Measurements from ENCODE around the gene SERP2.

- TF ChIP-seq EZH2 (IDR thresholded peaks at IDR 0.05; ENCODE audit: borderline replicate concordance, insufficient read depth, low read length, poor library complexity, severe bottlenecking), result no peak
- TF ChIP-seq REST (IDR thresholded peaks at IDR 0.05; ENCODE audit: borderline replicate concordance), result no peak
- TF ChIP-seq, protein P1, sequence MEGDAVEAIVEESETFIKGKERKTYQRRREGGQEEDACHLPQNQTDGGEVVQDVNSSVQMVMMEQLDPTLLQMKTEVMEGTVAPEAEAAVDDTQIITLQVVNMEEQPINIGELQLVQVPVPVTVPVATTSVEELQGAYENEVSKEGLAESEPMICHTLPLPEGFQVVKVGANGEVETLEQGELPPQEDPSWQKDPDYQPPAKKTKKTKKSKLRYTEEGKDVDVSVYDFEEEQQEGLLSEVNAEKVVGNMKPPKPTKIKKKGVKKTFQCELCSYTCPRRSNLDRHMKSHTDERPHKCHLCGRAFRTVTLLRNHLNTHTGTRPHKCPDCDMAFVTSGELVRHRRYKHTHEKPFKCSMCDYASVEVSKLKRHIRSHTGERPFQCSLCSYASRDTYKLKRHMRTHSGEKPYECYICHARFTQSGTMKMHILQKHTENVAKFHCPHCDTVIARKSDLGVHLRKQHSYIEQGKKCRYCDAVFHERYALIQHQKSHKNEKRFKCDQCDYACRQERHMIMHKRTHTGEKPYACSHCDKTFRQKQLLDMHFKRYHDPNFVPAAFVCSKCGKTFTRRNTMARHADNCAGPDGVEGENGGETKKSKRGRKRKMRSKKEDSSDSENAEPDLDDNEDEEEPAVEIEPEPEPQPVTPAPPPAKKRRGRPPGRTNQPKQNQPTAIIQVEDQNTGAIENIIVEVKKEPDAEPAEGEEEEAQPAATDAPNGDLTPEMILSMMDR (IDR thresholded peaks at IDR 0.05; ENCODE audit: poor library complexity, severe bottlenecking), result no peak
- no peak for TF ChIP-seq SMC3 (conservative IDR thresholded peaks at IDR 0.05; ENCODE audit: poor library complexity)
- no peak for TF ChIP-seq EP300 (conservative IDR thresholded peaks at IDR 0.05; ENCODE audit: poor library complexity, severe bottlenecking)
- TF ChIP-seq TAF1 (IDR thresholded peaks at IDR 0.05; ENCODE audit: low read depth), result no peak
- no peak for TF ChIP-seq RAD21 (conservative IDR thresholded peaks at IDR 0.05)
Measured at GRCh38 chr13:44410328-44410859, 36.8 kb downstream of the SERP2 start.

Measured in neural cell (in vitro differentiated cells).